ENCODE measurements around the gene ZC3H10. TPM values are rescaled to one million over a fixed set of nuclear protein-coding genes. Genes with fewer than 3 reads are reported as not detected.

Gene ZC3H10
- total RNA-seq, 1 experiment from 2014 or later, result 8.2 TPM

GRCh38 chr12:56169229-56169759, 51.2 kb downstream of the ZC3H10 start:
- no peak for TF ChIP-seq CTCF (IDR thresholded peaks at IDR 0.05; ENCODE audit: unreplicated experiment)
- CTCF ChIA-PET, result no interaction called here

GRCh38 chr12:56172839-56173238, 54.8 kb downstream of the ZC3H10 start:
- no peak for TF ChIP-seq CTCF (IDR thresholded peaks at IDR 0.05; ENCODE audit: unreplicated experiment)
- no peak for DNase-seq
- Mint-ChIP-seq H3K36me3 (ENCODE audit: insufficient read depth, unreplicated experiment) (peaks cover 73% of the 10 kb centered on the region), H3K4me3 (ENCODE audit: low read depth, unreplicated experiment) (no peak overlapping the region), H3K4me1 (ENCODE audit: low read depth, unreplicated experiment) (no peaks in the 10 kb centered on the region), H3K27me3 (ENCODE audit: unreplicated experiment) (no peaks in the 10 kb centered on the region), H3K9me3 (ENCODE audit: low read depth, unreplicated experiment) (no peaks in the 10 kb centered on the region), H3K27ac (ENCODE audit: unreplicated experiment) (no peak overlapping the region)
- CTCF ChIA-PET, result interaction anchor here (0.6 kb wide), 1 partner anchor 44 kb away, joined by 4 read pairs; no protein-coding TSS in a partner anchor
- no TSS peak for BruUV-seq (replicated peaks)
- intact Hi-C loops (cut with micrococcal nuclease; ENCODE audit: unreplicated experiment), result no loop called here

More at GRCh38 chr12:56169229-56169759, 51.2 kb downstream of the ZC3H10 start:
- BruUV-seq (replicated peaks), result no TSS peak
- no peak for DNase-seq
- intact Hi-C loops (cut with micrococcal nuclease; ENCODE audit: unreplicated experiment), result no loop called here
- Mint-ChIP-seq H3K4me3 (ENCODE audit: low read depth, unreplicated experiment) (no peak overlapping the region), H3K27ac (ENCODE audit: unreplicated experiment) (no peak overlapping the region), H3K36me3 (ENCODE audit: insufficient read depth, unreplicated experiment) (peaks cover 82% of the 10 kb centered on the region), H3K4me1 (ENCODE audit: low read depth, unreplicated experiment) (no peaks in the 10 kb centered on the region), H3K9me3 (ENCODE audit: low read depth, unreplicated experiment) (no peaks in the 10 kb centered on the region), H3K27me3 (ENCODE audit: unreplicated experiment) (no peaks in the 10 kb centered on the region)

Other genes with a start within 250 kb of the ZC3H10 start
- gene PYM1, start 190.4 kb upstream of the ZC3H10 start, total RNA-seq (2022), result 33.6 and 35.4 TPM in 2 replicates
- 50.3 and 51.2 TPM in 2 replicates for gene DGKA, start 187.1 kb upstream of the ZC3H10 start, total RNA-seq (2022)
- 1.6 and 2.1 TPM in 2 replicates for gene PMEL, start 152.2 kb upstream of the ZC3H10 start, total RNA-seq (2022)
- 68.9 and 76.4 TPM in 2 replicates for gene CDK2, start 151.4 kb upstream of the ZC3H10 start, total RNA-seq (2022)
- 84.7 and 91.6 TPM in 2 replicates for gene RAB5B, start 144.2 kb upstream of the ZC3H10 start, total RNA-seq (2022)
- gene SUOX, start 121.0 kb upstream of the ZC3H10 start, total RNA-seq (2022), result 31.1 and 34.9 TPM in 2 replicates
- gene IKZF4, start 97.2 kb upstream of the ZC3H10 start, total RNA-seq (2022), result 7.3 and 9.0 TPM in 2 replicates
- gene RPS26, start 76.3 kb upstream of the ZC3H10 start, total RNA-seq (2022), result 50.6 and 50.7 TPM in 2 replicates
- gene ERBB3, start 38.1 kb upstream of the ZC3H10 start, total RNA-seq (2022), result 170 and 183 TPM in 2 replicates
- gene PA2G4, start 13.7 kb upstream of the ZC3H10 start, total RNA-seq (2022), result 229 and 233 TPM in 2 replicates
- gene RPL41, start 1.6 kb upstream of the ZC3H10 start, total RNA-seq (2022), result 2,379 and 2,426 TPM in 2 replicates
- 72.7 and 91.1 TPM in 2 replicates for gene ESYT1, start 10.0 kb downstream of the ZC3H10 start, total RNA-seq (2022)
- 52.4 and 53.7 TPM in 2 replicates for gene MYL6B, start 34.3 kb downstream of the ZC3H10 start, total RNA-seq (2022)
- gene MYL6, start 40.1 kb downstream of the ZC3H10 start, total RNA-seq (2022), result 1,037 and 1,130 TPM in 2 replicates
- gene SMARCC2, start 71.2 kb downstream of the ZC3H10 start, total RNA-seq (2022), result 143 and 150 TPM in 2 replicates
- gene RNF41, start 103.7 kb downstream of the ZC3H10 start, total RNA-seq (2022), result 42.6 and 43.9 TPM in 2 replicates
- gene NABP2, start 106.1 kb downstream of the ZC3H10 start, total RNA-seq (2022), result 55.5 and 63.3 TPM in 2 replicates
- gene SLC39A5, start 111.8 kb downstream of the ZC3H10 start, total RNA-seq (2022), result 0.98 TPM in 1 of 2 replicates, not detected in the other
- gene ANKRD52, start 140.1 kb downstream of the ZC3H10 start, total RNA-seq (2022), result 45.3 and 50.6 TPM in 2 replicates
- 10.7 and 11.4 TPM in 2 replicates for gene COQ10A, start 148.7 kb downstream of the ZC3H10 start, total RNA-seq (2022)
- gene CS, start 182.1 kb downstream of the ZC3H10 start, total RNA-seq (2022), result 212 and 254 TPM in 2 replicates
- 228 and 236 TPM in 2 replicates for gene CNPY2, start 197.7 kb downstream of the ZC3H10 start, total RNA-seq (2022)
- gene PAN2, start 215.7 kb downstream of the ZC3H10 start, total RNA-seq (2022), result 53.5 and 72.5 TPM in 2 replicates
- gene IL23A, start 220.6 kb downstream of the ZC3H10 start, total RNA-seq (2022), result 1.8 and 2.9 TPM in 2 replicates
- 127 and 214 TPM in 2 replicates for gene STAT2, start 241.8 kb downstream of the ZC3H10 start, total RNA-seq (2022)
- not detected in 2 replicates for gene APOF, start 244.6 kb downstream of the ZC3H10 start, total RNA-seq (2022)